GM18907 (cell line): Measurements from ENCODE around the gene TMEM54.

ENCODE experiments used
- ATAC-seq: cut with Tn5 transposase; IDR thresholded peaks from one replicate; pipeline ENCODE4 v1.9.1; 2021; ENCODE audit warnings: mild to moderate bottlenecking, moderate library complexity; ENCODE audit not compliant: unreplicated experiment

The TMEM54 gene, protein sequence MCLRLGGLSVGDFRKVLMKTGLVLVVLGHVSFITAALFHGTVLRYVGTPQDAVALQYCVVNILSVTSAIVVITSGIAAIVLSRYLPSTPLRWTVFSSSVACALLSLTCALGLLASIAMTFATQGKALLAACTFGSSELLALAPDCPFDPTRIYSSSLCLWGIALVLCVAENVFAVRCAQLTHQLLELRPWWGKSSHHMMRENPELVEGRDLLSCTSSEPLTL

DNA sequence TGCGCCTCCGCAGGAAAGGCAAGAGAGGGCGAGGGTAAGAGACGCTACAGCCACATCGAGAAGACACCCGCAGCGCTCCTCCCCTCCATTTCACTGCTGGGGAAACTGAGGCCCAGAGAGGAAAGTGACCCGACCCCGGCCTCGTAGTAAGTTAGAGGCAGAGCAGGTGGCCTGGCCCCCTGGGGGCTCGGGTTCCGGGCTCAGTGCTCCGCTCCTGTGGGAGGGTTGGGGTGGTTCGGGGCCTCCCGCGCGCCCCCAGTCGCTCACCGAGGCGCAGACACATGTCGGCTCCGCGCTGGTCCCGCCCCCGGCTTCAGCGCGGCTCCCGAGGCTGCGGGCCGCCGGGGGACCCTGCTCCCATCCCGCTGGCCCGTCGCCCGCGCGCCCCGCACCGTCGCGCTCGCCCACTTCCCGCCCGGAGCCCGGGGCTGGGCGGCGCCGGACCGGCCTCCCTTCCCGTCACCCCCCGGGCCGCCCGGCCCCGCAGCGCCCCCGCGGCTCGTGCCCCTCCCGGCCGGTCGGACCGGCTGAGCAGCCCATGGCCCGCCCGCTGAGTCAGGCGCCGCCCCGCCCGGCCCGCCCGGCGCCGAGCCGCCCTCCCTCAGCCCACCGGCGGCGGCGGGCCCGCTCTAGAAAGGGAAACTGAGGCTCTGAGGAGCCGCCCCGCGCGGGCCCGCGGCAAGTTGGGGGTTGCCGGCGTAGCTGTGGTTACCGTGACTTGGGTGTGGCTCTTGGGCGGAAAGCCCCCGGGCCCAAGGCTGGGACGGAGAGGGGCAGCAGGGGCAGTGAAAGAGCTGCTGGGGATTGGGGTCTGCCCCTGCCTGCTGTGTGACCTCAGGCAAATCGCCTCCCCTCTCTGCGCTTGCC is at the start of gene TMEM54:
Gene TMEM54 (minus strand): TSS at position 434 of the 867 bp plus-strand sequence. CDS start 151 bp downstream, at position 283.
- ATAC-seq: no peak

DNA sequence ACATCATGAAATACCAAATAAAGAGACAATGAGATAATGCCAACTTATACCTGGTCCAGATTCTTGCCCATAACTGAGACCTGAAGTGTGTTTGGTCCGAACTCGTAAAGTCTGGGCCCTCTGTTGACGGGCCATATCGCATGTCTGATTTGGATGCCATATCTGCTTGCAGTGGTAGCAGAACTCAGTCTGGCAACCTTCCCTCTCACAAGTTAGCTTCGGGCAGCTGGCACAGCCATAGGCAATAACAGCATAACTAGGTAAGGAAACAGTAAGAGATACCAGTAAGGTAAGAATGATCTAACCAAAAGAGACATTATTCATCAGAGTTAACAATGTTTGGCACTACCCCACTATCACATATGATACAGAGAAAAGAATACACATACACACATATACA is 48.3 kb upstream of the TMEM54 start:
- no peak for ATAC-seq

DNA sequence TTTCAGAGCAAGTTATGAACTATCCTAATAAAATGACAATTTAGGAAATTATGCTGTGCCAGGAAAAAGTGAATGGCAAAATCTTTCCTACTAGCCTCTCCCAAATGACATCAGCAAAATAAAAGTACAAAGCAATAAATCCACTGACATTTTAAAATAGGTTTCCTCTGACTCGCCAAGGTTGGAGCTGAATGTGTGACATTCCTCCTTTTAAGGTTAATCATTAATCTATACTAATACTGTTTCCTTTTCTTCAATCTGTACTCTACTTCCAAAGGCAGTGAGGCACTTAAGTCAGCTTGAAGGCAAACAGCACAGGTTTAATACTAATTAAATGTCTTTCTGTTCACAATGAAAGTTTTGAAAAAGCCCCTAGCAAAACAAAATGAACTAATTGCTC is 47.7 kb upstream of the TMEM54 start:
- ATAC-seq: no peak

DNA sequence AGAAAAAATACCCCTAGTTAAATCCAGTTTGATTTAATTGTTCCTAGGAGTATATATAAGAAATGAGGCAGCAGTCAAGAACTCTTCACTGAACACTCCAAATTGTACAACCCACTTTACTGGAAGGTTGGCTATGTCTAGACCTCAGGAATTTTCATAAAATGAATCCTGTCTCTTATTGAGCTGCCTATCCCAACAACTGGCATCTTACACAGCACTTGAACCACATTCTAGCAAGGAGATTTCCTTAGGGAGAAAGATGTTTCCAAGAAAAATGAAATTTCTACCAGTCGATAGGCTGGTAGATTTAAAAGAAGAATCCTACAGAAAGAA is 47.2 kb upstream of the TMEM54 start:
- ATAC-seq: no peak

DNA sequence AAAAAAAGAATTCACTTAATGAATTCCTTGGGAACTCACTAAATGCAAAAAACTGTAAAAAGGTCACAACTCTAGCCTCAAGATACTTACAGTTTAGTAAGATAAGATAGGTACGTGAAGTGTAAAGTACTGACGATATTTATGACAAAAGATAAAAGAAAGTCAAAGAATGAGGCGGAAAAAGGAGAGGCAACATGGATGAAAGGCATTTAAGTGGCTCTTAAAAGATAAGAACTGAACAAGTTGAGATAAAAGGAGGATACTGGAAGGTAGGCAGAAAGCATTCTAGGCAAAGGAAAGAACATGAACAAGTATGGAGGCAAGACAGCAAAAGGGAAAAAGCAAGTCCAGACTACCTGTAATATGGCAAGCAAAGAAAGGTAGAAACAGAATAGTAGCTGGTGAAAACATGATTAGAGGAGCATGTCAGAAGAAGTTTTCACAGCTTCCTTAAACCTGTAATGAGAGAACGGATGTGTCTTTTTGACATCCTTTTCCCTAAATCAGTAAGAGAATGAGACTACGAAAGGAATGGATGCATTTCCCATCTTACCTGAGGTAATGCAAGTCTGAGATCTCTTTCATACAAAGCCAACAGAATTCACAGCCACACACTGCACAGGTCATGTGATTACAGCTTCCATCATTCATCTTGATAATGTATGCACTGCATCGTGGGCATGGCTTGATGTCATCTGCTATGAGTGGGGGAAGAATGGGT is 46.6 kb upstream of the TMEM54 start:
- no peak for ATAC-seq

DNA sequence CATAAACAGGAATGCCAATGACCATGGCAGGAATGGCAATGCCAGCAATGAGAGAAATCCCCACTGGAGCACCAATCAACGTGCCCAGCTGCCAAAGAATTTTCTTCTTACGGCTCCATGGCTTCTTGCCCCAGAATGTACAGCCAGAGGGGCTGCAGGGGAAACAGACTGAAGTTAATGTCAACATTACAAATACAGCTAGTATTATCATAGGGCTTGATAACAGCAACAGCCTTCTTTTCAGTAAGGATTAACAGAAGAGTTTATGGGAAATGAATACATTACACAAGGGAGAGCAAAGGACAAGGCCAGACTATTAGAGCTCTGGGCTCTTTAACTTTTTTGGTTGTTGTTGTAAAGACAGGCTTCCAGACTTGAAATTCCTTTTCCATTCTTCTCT is 45.2 kb upstream of the TMEM54 start:
- ATAC-seq: no peak

DNA sequence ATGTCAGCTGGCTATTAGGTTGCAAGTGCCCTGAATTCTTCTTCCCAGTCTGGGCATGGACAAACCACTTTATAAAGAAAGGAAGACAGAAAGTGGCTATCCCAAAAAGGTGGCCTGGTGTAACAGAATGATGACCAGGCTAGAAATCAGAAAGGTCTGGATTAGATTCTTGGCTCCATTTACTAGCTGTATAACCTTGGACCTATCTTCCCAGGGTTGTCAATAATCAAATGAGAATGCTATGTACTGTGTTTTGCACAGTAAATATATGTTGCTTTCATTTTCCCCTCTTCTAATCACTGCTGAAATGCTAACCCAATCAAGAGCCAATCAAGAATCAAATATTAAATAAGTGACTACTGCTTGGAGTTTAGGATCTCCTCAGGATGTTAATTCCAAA is 43.0 kb upstream of the TMEM54 start:
- no peak for ATAC-seq

DNA sequence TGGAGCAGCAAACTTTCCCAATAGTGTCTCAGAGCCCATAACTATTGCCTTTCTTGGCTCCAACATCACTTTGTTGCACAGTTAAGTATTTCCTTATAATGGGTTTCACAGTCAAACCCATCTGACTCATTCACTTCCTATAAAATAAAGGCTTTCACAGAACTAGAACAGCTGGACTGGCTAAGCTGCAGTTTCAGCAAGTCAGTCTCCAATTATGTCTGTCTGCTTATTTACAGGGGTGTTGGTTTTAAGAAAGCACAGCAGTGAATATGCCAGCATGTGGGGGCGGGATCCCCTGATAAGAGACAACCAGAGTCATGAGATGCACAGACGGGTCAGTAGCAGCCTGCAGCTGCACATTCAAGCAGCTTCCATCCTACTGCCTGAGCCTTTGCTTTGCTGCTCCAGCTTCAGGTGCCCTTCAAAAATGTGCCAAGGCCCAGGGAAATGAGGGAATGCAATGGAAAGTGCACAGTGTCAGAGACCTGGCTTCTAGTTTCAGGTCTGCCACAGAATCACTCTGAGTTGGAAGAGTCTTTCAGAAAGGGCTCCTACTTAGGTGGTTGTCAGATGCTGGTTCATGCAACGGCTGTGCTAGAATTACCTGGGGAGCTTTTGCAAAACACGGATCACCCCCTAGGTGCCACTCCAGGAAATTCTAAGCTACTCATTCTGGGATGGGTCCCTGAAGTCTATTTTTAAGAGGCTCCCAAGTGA is 38.6 kb upstream of the TMEM54 start:
- ATAC-seq: no peak

DNA sequence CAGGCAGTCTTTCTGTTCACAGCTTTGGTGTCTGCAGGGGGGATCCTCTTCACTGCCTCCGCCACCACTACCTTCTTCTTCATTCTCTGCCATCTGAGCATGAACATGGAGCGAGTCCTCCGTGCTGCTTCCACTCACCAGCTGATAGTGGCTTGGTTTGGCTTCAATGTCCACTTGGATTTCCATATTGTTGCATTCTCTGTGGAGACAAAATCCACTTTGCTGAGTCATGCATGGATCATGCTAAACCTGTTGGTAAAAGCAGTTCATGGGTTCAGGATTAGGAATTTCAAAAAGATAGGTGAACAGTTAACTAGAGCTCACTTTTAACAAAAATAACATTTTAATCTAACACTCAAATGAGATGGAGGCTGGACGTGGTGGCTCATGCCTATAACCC is 35.9 kb upstream of the TMEM54 start:
- no peak for ATAC-seq

DNA sequence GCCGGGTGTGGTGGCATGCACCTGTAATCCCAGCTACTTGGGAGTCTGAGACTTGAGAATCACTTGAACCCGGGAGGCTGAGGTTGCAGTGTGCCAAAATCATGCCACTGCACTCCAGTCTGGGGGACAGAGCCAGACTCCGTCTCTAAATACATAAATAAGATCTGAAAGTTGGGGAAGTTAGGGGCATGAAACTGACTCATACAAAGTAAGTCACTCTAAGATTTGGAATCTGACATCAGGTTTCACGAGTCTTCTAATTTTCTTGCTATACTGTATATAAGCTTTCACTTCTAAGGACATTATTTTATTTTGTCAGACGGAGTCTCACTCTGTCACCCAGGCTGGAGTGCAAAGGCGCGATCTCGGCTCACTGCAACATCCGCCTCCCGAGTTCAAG is 33.3 kb upstream of the TMEM54 start:
- no peak for ATAC-seq

DNA sequence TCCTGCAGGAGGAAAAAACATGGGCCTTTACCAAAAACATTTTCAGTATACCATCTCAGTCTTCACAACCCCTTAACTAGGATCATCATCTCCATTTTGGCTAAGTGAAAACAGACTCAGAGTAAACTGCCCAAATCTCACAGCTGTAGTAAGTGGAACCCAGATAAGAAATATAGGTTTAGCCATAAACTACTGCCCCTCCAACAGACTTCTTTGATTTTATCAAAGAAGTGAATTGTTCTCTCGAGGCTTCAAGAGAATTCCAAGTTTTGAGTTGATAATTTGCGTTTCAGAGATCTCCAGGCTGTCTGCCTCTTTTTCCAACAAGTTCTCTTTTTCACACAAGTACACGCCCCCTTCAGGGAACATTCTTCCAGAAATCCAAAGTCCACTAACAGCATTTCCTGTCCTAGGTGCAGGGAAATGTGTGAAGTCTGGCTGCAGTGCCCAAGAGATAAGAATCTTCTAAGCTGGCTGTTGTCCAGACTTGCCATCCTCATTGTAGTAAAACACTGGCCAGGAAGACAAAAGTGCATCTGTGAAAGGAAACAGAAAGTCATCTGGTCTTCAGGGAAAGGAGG is 32.6 kb upstream of the TMEM54 start:
- no peak for ATAC-seq

DNA sequence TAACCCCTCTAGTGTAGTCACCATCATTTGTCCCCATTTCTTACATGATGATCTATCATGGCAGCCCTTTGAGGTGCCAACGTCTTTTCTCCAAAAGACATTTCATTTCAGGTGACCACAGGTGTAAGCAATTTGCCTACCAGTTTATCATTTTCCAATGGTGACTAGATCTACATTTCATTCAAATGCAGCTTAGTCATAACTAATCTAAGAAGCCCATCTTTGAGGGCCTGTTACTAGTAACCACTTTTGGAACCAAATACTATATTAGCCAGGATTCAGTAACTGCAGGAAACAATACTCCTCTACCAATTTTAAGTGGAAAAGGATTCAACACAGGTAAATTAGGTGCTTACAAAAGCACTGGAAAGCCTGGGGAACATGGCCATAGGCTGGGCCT is 30.6 kb upstream of the TMEM54 start:
- no peak for ATAC-seq

DNA sequence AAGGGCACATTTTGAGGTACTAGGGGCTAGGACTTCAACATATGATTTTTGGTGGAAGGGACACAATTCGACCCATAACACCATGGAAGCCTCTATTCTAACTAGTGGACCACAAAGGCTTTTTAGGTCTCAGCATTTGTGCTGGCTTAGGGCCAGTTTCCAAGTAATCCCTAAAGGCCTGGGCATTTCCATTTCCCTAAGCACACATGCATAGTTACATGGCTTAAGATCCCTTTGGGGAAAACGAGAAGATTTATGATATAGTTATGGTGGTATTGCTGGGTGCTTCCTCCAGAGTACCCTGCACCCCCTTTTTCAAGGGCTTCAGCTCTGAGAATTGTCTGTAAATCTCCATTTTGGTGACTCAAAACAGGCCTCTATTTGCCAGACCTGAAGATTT is 28.2 kb upstream of the TMEM54 start:
- no peak for ATAC-seq

DNA sequence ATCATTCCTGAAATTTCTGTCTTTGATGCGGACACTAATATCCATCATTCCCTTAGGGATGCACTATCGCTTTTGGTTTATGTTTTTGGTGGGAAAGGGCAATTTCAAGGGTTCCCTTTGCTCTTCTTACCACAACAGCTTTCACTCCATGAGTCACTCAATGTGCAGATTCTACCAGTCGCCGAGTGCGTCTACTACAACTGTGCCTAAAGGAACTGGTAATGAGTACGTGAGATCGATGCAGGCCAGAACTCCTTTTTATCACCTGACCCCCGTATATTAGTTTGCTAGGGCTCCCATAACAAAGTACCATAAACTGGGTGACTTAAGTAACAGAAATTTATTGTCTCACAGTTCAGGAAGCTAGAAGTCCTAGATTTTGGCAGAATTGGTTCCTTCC is 27.5 kb upstream of the TMEM54 start:
- no peak for ATAC-seq

DNA sequence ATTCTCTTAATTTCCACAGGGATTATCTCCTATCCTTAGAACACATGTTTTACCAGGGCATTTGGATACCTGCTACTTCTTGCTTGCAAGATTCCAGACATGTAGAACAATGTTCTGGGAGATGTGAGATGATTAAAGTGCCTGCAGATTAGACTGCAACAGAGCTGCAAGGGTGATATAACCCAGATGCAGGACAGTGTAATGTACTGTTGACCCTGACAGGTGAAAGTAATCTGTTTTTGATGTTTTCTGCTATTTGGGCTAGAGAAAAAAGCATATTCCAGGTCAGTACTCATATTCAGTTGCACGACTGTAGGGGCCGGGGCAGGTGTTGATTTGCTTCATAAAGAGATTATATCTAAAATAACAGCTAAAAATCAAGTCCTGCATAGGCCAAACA is 27.1 kb upstream of the TMEM54 start:
- ATAC-seq: no peak

DNA sequence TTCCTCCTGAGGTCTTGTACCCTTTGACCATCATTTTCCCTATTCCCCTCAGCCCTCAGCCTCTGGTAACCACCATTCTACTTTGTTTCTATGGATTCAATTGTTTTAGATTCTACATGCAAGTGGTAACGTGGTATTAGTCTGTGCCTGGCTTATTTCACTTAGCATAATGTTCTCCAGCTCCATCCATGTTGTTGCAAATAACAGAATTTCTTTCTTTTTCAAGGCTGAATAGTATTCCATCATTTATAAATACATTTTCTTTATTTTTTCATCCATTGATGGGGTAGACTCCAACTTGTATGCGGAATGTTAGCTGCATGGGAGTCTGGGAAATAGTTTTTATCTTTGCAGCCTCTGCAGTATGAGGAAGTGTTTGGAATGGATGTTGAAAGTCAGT is 26.3 kb upstream of the TMEM54 start:
- no peak for ATAC-seq

DNA sequence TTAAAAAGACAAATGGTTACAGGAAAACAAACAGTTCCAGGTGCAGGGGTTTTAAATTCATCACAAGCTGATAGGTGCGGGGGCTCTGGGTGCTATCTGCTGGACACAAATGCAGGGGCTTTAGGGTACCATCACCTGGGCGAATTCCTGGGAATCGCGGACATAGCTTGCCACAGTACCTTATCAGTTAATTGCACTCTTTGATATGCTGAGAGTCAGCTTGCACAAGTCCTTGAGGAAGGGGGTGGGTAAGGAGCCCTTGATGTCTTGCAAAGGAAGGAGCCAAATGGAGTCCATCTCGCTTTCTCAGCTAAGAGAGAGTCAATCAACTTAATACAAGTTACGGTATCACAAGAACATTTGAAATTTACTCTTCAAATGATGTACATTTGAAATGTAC is 25.4 kb upstream of the TMEM54 start:
- no peak for ATAC-seq

DNA sequence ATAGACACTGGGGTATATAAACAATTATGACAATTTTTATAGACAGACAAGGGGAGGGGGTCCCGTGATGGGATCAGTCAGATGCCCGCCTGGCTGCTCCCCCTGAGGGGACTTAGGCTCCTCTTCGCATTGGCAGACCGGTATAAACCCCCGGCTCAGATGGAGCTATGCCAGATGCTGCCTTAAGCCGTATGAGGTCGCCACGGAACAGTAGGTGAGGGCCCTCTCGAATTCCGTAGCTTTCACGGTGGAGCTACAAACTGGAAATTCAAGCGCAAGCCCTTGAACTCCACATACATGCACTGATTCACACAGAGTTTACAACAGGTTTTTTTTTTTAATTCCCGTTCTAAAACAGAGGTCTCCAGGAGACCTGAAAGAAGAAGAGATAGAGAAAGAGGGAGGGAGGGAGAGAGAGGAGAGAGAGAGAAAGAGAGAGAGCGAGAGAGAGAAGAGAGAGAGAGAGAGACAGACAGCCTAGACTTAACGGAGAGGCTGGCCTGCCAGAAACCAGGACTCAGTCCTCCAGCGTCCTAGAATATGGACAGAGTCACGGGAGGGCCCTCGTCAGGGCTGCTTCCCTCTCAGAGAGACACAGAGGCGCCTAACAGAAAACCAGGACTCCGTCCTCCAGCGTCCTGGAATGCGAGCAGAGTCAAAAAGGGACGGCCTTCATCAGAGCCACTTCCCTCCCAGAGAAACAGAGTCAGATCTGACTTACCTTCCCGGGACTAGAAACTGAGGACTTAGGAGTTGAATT is 24.4 kb upstream of the TMEM54 start:
- no peak for ATAC-seq

DNA sequence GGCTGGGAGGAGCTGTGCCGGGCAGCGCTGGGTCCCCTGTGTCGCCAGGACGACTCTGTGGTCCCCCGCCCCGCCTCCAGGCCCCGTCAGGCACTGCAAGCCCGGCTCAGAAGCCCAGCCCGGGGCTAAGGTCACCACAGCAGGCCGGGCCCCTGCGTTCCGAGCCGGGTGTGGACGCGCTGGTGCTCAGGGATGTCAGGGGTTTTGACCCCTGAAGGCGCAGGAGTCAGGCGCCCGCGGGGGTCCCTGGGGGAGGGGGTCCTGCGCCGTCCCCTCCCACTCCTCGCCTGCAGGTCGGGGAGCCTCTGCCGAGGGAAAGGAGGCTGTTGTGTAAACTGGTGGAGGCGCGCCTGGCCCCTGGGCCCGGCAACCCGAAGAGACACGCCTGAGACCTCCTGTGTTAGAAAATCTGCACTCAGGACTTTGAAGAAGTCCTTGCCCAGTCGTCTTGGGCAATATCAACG is 23.7 kb upstream of the TMEM54 start:
- ATAC-seq: no peak

DNA sequence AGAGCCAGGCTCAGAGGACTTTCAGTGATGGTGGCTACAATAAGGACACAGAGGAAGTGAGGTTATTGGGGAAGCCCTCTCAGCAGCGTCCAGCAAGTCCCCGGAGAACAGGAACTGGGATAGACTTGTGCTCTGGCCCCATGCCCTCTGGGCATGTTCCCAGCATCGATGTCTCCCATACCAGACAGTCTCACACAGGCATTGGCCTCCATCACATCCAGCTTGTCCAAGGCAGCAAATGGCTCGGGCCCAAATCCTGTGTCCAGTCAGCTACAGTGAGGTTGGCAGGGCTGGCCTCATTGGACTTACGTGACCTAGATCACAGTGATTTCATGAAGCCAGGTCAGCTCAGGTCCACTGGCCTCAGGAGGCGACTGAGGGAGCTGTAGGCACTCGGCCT is 19.6 kb upstream of the TMEM54 start:
- no peak for ATAC-seq
